GM23338 (cell line): ENCODE data around the gene RDH5.

ENCODE experiments used
- CREB1 ChIP-seq: fragments of 250-450 bp; sonication (Bioruptor Pico); IDR thresholded peaks from 2 replicates; pipeline ENCODE4 v1.5.0; 2020; ENCODE audit warnings: low read depth, mild to moderate bottlenecking, moderate library complexity
- CTCF ChIP-seq, 2 experiments: fragments of 200-600 bp in 1 of 2; sonication (generic) in 1 of 2; conservative IDR thresholded peaks; 2 replicates each; pipeline versions ENCODE4 v1.5.1 to v1.6.1; 2016 to 2017; ENCODE audit warnings: antibody characterized with exemption in 2 of 2, low read depth in 2 of 2, mild to moderate bottlenecking in 2 of 2, moderate library complexity in 1 of 2
- EZH2 ChIP-seq: fragments of 200-600 bp; sonication (generic); IDR thresholded peaks from one replicate; pipeline ENCODE4 v1.8.0; 2017; ENCODE audit warnings: antibody characterized with exemption, mild to moderate bottlenecking, low read depth; ENCODE audit not compliant: unreplicated experiment
- EZH2phosphoT487 ChIP-seq: fragments of 200-600 bp; sonication (generic); IDR thresholded peaks from one replicate; pipeline ENCODE4 v1.8.1; 2018; ENCODE audit warnings: antibody characterized with exemption; ENCODE audit not compliant: unreplicated experiment
- JUNB ChIP-seq: IDR thresholded peaks from one replicate; pipeline ENCODE4 v1.6.1; 2016; ENCODE audit warnings: antibody characterized with exemption; ENCODE audit not compliant: unreplicated experiment
- NANOG ChIP-seq: IDR thresholded peaks from 2 replicates; pipeline ENCODE4 v1.6.1; 2016; ENCODE audit warnings: antibody characterized with exemption, borderline replicate concordance
- POLR2AphosphoS5 ChIP-seq: IDR thresholded peaks from 2 replicates; pipeline ENCODE4 v1.6.1; 2016; ENCODE audit warnings: antibody characterized with exemption, low read depth
- TF ChIP-seq, protein P1 (sequence below): IDR thresholded peaks from one replicate; pipeline ENCODE4 v1.6.1; 2018; ENCODE audit warnings: antibody characterized with exemption; ENCODE audit not compliant: unreplicated experiment

GRCh38 chr12:55688716-55689655, 31.2 kb upstream of the RDH5 start:
- TF ChIP-seq CTCF (conservative IDR thresholded peaks at IDR 0.05; ENCODE audit: low read depth in 2 of 2) (no peak), EZH2 (no peak), POLR2AphosphoS5 (no peak), JUNB (no peak), EZH2phosphoT487 (no peak), CREB1 (CRISPR knock-in tag) (no peak), NANOG (no peak)
- TF ChIP-seq, protein P1, sequence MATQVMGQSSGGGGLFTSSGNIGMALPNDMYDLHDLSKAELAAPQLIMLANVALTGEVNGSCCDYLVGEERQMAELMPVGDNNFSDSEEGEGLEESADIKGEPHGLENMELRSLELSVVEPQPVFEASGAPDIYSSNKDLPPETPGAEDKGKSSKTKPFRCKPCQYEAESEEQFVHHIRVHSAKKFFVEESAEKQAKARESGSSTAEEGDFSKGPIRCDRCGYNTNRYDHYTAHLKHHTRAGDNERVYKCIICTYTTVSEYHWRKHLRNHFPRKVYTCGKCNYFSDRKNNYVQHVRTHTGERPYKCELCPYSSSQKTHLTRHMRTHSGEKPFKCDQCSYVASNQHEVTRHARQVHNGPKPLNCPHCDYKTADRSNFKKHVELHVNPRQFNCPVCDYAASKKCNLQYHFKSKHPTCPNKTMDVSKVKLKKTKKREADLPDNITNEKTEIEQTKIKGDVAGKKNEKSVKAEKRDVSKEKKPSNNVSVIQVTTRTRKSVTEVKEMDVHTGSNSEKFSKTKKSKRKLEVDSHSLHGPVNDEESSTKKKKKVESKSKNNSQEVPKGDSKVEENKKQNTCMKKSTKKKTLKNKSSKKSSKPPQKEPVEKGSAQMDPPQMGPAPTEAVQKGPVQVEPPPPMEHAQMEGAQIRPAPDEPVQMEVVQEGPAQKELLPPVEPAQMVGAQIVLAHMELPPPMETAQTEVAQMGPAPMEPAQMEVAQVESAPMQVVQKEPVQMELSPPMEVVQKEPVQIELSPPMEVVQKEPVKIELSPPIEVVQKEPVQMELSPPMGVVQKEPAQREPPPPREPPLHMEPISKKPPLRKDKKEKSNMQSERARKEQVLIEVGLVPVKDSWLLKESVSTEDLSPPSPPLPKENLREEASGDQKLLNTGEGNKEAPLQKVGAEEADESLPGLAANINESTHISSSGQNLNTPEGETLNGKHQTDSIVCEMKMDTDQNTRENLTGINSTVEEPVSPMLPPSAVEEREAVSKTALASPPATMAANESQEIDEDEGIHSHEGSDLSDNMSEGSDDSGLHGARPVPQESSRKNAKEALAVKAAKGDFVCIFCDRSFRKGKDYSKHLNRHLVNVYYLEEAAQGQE, result no peak
